ENCODE results near the gene FOLR1. TPM values are rescaled to one million over a fixed set of nuclear protein-coding genes. Genes with fewer than 3 reads are reported as not detected.

The FOLR1 gene
- total RNA-seq, 1 experiment from 2014 or later = 6.1 TPM

DNA sequence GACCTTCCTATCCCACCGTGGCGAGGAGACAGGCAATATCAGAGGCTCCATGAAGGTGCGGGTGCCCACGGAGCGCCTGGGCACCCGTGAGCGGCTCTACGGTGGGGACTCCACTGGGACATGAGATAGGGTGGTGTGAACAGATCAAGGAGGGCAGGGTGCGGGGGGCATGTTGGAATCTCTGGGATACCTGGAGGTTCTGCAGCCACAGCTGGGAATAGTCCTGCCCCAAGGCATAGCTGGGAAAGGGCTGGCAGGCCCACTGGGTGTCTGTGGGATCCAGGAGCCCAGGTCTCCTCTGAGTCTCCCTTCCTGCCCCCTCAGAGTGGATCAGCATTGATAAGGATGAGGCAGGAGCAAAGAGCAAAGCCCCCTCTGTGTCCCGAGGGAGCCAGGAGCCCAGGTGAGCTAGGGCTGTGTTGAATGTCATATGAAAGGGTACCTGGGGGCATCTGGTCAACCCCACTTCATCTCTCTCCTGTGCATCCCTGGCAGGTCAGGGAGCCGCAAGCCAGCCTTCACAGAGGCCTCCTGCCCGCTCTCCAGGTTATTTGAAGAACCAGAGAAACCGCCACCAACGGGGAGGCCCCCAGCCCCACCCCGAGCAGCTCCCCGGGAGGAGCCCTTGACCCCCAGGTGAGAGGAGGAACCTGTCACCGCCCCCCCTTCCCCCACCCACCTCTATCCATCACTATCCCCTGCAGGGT is 43.6 kb downstream of the FOLR1 start:
- no peak for DNase-seq (ENCODE audit: low spot score)

DNA sequence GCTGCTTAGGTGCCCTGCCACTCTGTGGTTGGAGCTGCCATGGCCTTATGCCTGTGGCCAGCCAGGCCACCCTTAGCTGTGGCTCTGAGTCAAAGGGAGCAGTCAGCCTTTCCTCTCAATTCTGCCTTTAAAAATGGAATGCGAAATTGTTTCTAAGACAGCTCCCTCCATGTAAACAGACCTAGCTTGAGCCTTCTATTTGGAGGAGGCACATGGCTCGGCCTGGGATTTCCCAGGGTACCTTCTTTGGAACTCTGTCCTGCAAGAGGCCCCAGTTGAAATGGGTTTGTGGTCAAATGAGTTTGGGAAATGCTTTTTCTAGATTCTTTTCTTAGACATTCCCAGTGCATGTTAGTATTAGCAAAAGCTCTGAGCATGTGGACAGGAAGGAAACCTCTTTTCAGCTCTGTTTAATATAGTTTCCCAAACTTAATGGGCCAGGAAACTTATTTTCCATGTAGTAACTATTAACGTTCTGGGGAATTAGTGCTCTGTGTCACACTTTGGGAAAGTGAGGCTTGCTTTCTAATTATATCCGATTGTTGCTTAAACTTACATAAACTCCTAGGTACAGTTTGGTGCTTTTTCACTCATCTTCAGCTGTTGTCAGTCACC is 44.2 kb downstream of the FOLR1 start:
- DNase-seq (ENCODE audit: low spot score) = no peak

DNA sequence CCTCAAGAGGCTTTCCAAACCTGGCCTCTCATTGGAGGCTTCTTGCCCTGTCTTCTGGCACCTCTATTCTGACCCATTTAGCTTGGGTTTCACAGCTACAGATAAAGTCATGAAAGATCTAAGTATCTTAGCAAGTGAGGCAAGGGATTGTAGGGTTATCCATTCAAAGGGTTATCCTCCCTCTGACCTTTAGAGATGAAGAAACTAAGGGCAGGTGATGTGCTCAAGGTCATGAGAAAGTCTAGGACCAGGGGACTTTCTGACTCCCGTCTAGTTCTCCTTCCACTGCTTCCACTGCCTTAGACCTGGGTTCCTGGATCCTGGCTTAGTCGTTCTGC is 44.8 kb downstream of the FOLR1 start:
- DNase-seq (ENCODE audit: low spot score) = no peak

DNA sequence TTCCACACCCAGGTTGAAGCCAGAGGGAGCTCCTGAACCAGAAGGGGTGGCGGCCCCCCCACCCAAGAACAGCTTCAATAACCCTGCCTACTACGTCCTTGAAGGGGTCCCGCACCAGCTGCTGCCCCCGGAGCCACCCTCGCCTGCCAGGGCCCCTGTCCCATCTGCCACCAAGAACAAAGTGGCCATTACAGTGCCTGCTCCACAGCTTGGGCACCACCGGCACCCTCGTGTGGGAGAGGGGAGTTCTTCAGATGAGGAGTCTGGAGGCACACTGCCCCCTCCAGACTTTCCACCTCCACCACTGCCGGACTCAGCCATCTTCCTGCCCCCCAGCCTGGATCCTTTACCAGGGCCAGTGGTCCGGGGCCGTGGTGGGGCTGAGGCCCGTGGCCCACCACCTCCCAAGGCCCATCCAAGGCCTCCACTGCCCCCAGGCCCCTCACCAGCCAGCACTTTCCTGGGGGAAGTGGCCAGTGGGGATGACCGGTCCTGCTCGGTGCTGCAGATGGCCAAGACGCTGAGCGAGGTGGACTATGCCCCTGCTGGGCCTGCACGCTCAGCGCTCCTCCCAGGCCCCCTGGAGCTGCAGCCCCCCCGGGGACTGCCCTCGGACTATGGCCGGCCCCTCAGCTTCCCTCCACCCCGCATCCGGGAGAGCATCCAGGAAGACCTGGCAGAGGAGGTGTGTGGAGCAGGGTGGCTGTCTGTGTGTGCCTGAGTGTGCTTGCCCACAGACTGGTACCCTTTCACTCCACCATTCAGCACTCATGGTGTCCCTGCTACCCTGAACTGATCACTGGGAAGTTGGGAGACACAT is 45.4 kb downstream of the FOLR1 start:
- DNase-seq (ENCODE audit: low spot score) = no peak

DNA sequence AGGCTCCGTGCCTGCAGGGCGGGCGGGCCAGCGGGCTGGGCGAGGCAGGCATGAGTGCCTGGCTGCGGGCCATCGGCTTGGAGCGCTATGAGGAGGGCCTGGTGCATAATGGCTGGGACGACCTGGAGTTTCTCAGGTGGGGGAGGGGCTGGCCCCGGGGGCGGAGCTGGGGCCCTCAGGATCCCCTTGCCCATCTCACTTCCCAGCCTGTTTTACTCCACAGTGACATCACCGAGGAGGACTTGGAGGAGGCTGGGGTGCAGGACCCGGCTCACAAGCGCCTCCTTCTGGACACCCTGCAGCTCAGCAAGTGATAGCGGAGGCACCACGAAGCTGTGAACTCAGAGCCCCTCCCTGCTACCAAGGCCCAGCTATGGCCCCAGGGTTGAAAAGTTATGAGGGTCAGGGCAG is 46.1 kb downstream of the FOLR1 start:
- peak; percentile 73 for DNase-seq (ENCODE audit: low spot score)

DNA sequence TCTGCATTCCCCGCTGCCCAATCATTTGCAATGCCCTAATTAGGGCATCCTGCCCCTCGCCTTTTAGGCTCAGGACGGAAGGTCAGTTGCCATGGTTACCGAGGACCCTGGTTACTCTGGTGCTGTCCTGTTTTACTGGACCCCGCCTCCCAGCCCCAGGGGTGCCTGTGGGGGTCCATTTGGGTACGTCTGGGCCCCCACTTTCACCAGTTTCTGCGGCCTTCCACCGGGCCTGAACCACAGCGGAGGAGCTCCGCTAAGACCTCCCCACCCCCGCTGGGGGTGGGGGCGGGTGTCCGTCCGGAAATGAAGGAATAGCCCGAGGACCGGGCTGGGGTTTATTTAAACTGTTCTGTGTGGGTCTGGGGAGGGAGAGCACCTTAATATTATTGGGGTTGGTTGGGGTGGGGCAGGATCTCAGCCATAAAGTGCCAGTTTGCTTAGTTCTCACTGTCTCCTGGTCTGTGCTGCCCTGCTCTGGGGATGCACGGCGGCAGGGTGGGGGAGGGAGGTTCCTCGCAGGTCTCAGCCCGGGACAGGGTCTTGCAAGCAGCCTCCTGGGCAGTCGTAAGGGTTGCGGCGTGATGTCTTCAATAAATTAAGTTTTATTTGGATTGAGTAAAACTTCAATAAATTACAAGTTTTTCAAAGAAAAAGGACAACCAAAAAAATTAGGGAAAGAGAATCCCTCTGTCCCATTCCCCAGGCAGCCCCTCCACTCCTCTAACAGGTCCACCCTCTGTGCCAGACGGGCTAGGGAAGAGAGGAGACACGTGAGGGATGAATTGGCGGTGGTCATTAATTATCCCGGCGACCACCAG is 46.8 kb downstream of the FOLR1 start:
- no peak for DNase-seq (ENCODE audit: low spot score)

DNA sequence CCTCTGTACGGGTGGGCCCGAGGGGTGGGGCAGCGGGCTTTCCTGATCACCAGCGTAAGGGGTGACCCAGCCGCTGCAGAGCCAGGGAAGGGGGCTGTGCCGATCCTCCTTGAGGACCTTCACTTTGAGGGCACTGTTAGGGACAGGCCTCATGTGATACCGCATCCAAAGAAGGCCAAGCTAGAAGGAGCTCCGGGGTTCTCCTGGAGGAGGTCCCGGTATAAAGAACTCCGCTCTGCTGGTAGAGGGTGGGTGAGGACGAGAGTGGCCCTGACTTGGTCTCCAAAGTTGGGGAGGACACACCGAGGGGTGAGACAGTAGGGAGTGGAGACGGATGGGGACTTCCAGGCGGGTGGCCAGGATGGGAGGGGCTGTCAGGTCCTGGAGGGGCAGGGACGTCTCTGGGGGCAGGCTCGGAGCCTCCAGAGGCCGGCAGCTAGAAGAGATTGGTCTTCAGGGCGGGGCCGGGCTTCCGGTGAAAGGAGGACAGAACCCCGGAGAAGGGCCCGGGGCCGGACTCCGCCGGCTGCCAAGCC is 47.4 kb downstream of the FOLR1 start:
- DNase-seq (ENCODE audit: low spot score) = peak; percentile 23

DNA sequence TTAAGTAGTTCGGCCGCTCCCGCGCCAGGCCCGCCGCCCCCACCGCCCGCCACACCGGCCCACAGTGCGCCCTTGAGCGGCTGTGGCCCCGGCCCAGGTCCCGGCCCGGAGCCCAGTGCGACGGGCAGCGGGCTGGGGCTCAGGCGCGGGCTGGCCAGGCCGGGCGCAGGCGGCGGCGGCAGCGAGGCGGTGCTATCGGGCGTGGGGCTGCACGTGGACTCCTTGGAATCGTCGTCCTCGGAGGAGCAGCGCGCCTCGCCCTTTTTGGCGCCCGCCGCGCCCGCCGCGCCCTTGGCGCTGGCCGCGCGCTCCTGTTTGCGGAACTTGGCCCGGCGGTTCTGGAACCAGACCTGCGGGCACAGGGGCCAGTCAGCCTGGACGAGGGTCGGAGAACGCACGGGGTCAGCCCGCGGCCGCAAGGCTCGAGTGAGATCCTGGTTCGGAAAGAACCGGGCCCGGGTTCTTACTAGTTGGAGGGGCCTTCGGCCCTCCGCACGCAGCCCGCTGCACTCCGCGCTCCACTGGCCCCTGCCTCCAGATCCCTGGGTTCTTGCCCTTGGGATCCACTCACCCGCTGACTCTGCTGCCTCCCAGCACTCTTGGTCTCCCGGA is 48.0 kb downstream of the FOLR1 start:
- DNase-seq (ENCODE audit: low spot score) = peak; percentile 17

DNA sequence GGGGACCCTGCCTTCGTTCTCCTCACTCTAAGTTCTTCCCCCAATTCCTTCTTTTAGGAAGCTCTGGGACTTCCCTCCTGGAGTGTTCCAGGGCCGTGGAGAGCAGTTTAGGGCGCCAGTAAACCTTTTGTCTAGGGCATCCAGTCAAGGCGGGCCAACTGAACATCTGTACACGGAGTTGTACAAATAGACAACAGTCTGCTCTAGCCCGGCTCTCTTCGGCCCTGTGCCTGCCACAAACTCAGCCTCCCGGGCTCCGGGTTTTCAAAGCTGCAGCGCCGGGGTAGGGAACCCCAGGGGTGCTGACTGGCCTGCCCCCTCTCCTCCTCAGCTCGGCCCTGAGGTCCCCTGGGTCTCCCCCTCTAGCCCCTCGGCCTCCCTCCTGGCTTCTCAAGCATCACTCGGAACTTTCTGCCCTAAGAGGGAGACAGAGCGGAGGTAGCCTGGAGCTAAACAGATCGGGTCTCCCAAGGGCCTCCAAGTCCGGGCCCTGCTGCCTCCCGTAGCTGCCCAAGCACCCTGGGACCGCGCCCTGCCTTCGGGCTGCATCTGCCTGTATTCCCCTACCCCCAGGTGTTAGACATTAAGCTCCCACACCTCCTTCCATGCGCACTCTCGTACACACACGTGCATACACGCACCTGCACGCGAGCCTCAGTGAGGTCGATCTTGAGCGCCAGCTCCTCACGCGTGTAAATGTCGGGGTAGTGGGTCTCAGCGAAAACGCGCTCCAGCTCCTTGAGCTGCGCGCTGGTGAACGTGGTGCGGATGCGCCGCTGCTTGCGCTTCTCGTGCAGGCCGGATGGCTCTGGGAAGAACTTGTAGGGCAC is 48.7 kb downstream of the FOLR1 start:
- DNase-seq (ENCODE audit: low spot score) = no peak

DNA sequence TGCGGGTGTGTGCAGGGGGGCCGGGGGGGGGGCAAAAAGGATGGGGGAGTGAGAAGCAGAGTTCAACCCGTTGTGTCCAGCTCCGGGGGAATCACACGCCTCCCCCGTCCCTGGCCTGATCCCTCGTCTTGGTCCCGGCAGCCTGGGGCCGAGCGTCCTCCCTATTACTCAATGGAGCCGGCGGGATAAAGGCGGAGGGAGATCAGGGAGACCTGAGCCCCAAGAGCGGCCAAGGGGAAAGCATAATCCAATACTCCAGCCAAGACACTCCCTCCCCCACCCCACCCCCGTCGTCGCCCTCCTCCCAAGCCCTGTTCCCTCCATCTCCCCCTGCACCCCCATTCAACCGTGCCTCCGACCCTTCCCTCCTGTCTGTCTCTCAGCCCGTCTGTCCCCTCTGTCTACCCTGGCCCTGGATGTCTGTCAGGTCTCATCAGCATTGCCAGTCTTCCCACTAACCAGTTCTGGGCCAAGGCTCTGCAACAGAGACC is 49.4 kb downstream of the FOLR1 start:
- DNase-seq (ENCODE audit: low spot score) = no peak

DNA sequence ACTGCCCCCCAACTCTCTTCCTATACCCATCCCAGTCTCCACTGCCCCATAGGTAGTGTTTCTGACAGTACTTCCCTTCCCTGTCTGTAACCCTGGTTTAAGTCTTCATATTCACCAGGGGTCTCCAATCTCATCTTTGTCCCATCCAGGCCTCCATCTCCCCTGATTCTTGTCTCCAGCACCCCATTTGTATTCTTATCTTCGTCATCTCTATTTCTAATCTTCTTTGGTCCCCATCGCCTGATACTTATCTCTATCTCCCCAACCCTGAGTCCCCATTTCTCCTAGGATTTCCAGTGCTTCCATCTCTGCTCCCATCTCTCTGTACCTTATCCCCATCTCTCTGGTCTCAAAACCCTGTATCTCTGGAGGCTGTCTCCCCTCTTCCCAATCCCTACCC is 50.2 kb downstream of the FOLR1 start:
- no peak for DNase-seq (ENCODE audit: low spot score)

DNA sequence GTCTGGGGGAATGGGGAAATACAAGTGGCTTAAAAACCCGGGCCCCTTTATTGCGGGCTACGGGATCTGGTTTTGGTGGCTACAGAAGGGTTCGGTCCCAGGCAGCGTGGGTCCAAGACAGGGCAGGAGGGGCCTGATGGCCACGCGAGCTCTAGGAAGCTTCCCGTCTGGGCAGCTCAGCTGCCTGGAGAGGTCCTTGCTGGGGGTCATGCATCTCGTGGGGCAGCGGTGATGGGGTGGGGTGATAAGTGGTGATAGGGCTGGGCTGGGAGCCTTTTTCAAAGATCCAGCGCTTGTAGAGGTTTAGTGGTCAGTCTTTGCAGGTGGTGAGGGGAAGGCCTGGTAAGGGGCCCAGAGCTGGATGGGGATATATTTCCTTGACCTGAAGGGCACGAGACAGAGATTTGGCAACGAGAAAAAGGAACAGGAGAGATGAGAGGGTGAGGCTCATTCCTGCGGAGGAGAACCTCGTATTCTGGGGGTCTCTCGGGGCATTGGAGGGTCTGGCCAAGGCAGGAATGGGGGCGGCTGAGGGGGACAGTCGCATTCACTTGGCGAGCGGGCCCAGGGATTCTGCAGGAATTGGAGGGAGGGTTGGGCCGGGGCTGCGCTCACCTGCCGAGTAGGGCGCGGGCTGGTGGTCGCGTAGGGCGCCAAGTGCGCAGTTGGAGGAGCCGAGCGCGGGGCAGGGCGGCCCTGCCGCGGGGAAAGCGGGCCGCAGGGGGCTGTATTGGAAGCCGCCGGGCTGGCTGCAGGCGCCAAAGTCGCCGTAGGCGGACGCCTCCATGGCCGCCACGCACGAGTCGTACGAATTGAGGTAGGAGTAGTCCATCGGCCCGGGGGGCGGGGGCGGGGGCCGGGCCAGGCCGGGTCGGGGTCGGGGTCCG is 51.5 kb downstream of the FOLR1 start:
- no peak for DNase-seq (ENCODE audit: low spot score)

DNA sequence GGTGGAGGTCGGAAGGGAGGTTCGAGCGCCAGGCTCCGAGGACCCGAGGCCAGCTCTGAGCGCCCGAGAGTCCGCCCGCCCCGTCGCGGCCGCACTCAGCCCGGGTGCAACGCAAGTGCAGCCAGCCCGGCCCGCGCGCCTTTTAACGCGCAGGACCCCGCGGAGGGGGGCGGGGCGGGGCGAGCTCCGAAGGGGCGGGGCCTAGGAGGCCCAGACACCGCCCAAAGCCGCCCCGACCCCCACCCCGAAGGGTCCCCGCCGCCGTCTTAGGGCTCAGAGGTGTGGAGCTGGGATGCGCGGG is 52.1 kb downstream of the FOLR1 start, which contains the start of gene PHOX2A:
Gene PHOX2A (minus strand): TSS at position 117 of the 301 bp plus-strand sequence. CDS start 172 bp downstream, outside the sequence.
- DNase-seq (ENCODE audit: low spot score) = no peak

DNA sequence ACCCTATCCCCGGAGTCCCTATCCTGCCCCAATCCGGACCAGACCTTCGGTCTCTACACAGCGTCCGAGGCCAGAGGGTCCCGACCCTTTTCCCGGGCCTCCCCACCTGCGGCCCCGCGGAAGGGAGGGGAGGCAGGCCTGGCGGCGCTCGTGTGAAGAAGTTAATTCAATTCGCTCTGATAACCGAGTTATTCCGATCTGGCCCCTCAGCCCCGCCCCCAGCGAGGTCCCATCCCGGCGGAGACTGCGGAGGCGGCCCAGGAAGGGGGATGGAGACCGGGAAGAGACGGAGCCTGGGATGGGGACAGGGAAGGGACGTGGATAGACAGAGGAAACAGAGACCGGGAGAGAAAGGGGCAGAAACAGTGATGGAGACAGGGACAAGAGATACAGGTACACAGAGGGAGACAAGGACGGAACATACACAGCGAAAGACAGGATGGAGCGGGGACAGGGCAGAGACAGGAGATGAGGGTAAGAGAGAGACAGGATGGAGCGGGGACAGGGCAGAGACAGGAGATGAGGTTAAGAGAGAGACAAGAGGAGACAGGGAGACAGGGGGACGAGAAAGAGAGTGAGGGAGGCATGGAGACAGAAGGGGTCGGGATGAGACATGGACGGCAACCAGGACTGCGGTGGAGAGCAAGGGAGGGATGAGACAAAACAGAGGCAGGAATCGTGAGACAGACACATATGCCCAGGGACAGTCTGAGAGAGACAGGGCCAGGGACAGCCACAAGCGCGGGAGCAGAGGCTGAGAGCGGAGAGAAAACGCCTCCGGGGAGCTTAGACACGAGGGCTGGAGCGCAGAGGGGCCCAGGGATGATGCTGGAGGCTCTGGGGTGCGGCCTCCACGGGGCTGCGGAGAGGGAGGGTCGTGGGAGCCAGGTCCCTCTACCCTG is 52.7 kb downstream of the FOLR1 start:
- no peak for DNase-seq (ENCODE audit: low spot score)

DNA sequence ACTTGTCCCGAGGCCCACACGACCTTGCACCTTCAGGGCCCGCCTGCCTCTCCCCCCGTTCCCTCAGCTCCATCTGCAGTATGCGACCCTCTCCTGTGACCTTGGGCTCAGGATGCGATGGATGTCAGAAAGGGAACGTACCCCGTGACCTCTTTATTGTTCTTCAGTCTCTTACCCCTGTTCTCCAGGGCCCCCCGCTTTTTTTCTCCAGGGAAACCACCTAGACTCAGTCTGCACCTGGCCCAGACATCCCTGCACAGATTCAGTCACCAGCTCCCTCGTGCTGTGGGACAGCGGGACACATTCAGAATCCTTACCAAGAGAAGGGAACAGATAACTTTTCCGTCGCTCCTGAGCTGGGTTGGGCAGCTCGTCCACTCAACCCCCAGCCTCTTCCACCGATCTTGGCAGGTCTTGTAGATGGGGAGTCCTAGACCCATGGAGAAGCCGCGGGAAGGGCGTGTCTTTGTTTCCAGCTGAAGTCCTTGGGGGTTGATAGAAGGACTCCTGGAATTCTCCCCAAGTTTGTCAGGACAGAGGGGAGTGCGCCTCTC is 53.4 kb downstream of the FOLR1 start:
- no peak for DNase-seq (ENCODE audit: low spot score)

All from HT-29 (cell line).